Testis (tissue), 3 donors: ENCODE measurements around the gene NHERF1. TPM values are rescaled to one million over a fixed set of nuclear protein-coding genes. Genes with fewer than 3 reads are reported as not detected.

ENCODE experiments used
- DNase-seq: peaks from one replicate; pipeline ENCODE4 v3.0.0-alpha.2; 2019
- H3K27ac ChIP-seq, 2 donors: fragments of 200-600 bp; sonication (generic); one replicate each; pipeline ENCODE4 v1.5.1; 2019
- H3K27me3 ChIP-seq: fragments of 200-600 bp; sonication (generic); one replicate; pipeline ENCODE4 v1.5.1; 2019
- H3K36me3 ChIP-seq: fragments of 200-600 bp; sonication (generic); one replicate; pipeline ENCODE4 v1.5.1; 2017; ENCODE audit warnings: low read depth; ENCODE audit errors: missing control alignments
- H3K4me1 ChIP-seq: fragments of 200-600 bp; sonication (generic); one replicate; pipeline ENCODE4 v1.5.1; 2019
- H3K4me3 ChIP-seq, 2 donors: fragments of 200-600 bp; sonication (generic); one replicate each; pipeline ENCODE4 v1.5.1; 2017 to 2019
- H3K9me3 ChIP-seq: fragments of 200-600 bp; sonication (generic); one replicate; pipeline ENCODE4 v1.5.1; 2017
- CTCF ChIP-seq, 3 experiments: fragments of 450-650 bp in 2 of 3; fragments of 200-600 bp in 1 of 3; sonication (generic) in 1 of 3; IDR thresholded peaks; one replicate each; pipeline ENCODE4 v1.5.1; 2016 to 2019; ENCODE audit warnings: antibody characterized with exemption in 3 of 3, mild to moderate bottlenecking in 2 of 3, moderate library complexity in 1 of 3
- POLR2A ChIP-seq: fragments of 450-650 bp; IDR thresholded peaks from one replicate; pipeline ENCODE4 v1.6.1; 2017; ENCODE audit warnings: antibody characterized with exemption, mild to moderate bottlenecking, moderate library complexity
- WGBS, 2 donors: methylation state at CpG; one replicate each; pipeline ENCODE4 v1.1.5; 2018; 5-methylcytosine and 5-hydroxymethylcytosine counted together
- intact Hi-C: fragments of 100-400 bp; cut with DNase I; formaldehyde crosslinking; loops from one replicate; pipeline ENCODE4 v1.15.1; 2023; ENCODE audit warnings: low total_unique reads
- polyA plus RNA-seq: library from polyadenylated mRNA; stranded (reverse); fragments of 350-450 nt; fragmentation: Illumina TruSeq; extraction: RNeasy Lipid Tissue Mini Kit (QIAGEN cat#74804); gene quantifications from one replicate; pipeline ENCODE4 v1.2.3, GENCODE V29; 2014; ENCODE audit warnings: low read depth, low replicate concordance; ENCODE audit not compliant: insufficient read depth
- total RNA-seq, 2 donors: library from RNA; depleted of rRNA; stranded (reverse); fragments of >200 nt; gene quantifications; one replicate each; pipeline ENCODE4 v1.2.3, GENCODE V29; 2016

NHERF1 gene
- total and polyA plus RNA-seq, 3 donors from 2014 or later = 26.9 to 69.2 (median 28.6) TPM

DNA sequence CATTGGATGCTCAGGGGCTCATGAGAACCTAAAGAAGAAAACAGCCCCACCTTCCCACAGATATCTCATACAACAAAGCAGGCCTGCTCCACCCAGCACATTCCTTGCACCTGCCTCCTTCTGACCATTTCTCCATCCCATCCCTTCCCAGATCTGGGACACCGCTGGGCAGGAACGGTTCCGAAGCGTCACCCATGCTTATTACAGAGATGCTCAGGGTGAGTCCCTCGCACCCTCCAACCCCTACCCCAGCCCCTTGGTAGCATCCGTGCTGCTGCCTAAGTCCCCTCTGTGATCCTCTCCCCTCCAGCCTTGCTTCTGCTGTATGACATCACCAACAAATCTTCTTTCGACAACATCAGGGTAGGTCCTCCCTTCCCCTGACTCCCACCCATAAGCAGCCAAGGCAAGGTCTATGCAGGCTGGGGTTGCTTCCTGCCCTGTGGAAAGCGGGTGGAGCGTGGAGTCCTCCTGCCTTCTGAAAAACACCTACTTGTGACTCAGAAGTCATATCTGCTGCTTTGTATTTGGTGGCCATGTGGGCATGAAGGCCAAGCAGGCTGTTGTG lies 5.4 kb upstream of the NHERF1 start:
- no peak for TF ChIP-seq CTCF (IDR thresholded peaks at IDR 0.05)
- no peak for TF ChIP-seq POLR2A
- Histone ChIP-seq H3K27ac (no peak overlapping the region), H3K4me3 (no peak overlapping the region), H3K9me3 (no peaks in the 10 kb centered on the region), H3K36me3 (no peaks in the 10 kb centered on the region), H3K4me1 (peaks cover 23% of the 10 kb centered on the region), H3K27me3 (no peaks in the 10 kb centered on the region)
- no peak for DNase-seq
- intact Hi-C loops = loop anchor here (5.0 kb wide), 1 partner anchor 114 kb away; the partner anchor contains the start of gene GRIN2C
- 92 to 93% methylated on average over 8 to 9 of the region's 9 CpGs for WGBS, 2 donors

- H3K27me3 ChIP-seq = no peaks in the 10 kb centered on the region
- no peaks in the 10 kb centered on the region for H3K9me3 ChIP-seq
- no peak overlapping the region for H3K4me3 ChIP-seq
Observed at GRCh38 chr17:74743755-74744154, 4.7 kb upstream of the NHERF1 start.

GRCh38 chr17:74744349-74744713 lies 4.1 kb upstream of the NHERF1 start:
- Histone ChIP-seq H3K9me3 (no peaks in the 10 kb centered on the region), H3K4me1 (peaks cover 21% of the 10 kb centered on the region), H3K36me3 (no peaks in the 10 kb centered on the region), H3K27ac (no peak overlapping the region), H3K4me3 (no peak overlapping the region), H3K27me3 (no peaks in the 10 kb centered on the region)
- TF ChIP-seq POLR2A (no peak), CTCF (IDR thresholded peaks at IDR 0.05) (no peak)
- 82 to 83% methylated on average over 2 of the region's 2 CpGs for WGBS, 2 donors
- no peak for DNase-seq
- intact Hi-C loops = loop anchor here (5.0 kb wide), 1 partner anchor 113 kb away; the partner anchor contains the start of gene GRIN2C

More at GRCh38 chr17:74743755-74744154, 4.7 kb upstream of the NHERF1 start:
- intact Hi-C loops = loop anchor here (5.0 kb wide), 1 partner anchor 114 kb away; the partner anchor contains the start of gene GRIN2C
- no peaks in the 10 kb centered on the region for H3K36me3 ChIP-seq
- DNase-seq = no peak
- TF ChIP-seq POLR2A (no peak), CTCF (IDR thresholded peaks at IDR 0.05) (no peak)
- peaks cover 21% of the 10 kb centered on the region for H3K4me1 ChIP-seq
- no peak overlapping the region for H3K27ac ChIP-seq
- 64 to 90% methylated on average over 2 of the region's 2 CpGs for WGBS, 2 donors

- H3K4me3 ChIP-seq = no peak overlapping the region
- H3K9me3 ChIP-seq = no peaks in the 10 kb centered on the region
- 41 to 48% methylated on average over 14 to 24 of the region's 24 CpGs for WGBS, 2 donors
- peaks cover 23% of the 10 kb centered on the region for H3K4me1 ChIP-seq
- DNase-seq = peak; percentile 90
- no peaks in the 10 kb centered on the region for H3K36me3 ChIP-seq
- H3K27ac ChIP-seq = no peak overlapping the region
- intact Hi-C loops = loop anchor here (5.0 kb wide), 1 partner anchor 112 kb away; the partner anchor contains the start of gene GRIN2C
- H3K27me3 ChIP-seq = no peaks in the 10 kb centered on the region
- TF ChIP-seq CTCF (IDR thresholded peaks at IDR 0.05) (peak; percentile 98 to 100 (median 99)), POLR2A (no peak)
Observed at GRCh38 chr17:74744714-74745547, 3.5 kb upstream of the NHERF1 start.
